COLO668 (cell line): ENCODE data around the gene FHIT.

ENCODE experiments used
- DNase-seq: peaks from one replicate; lab custom pipeline; 2025; ENCODE audit not compliant: unreplicated experiment; lab: John Stamatoyannopoulos, UW

Gene FHIT

DNA sequence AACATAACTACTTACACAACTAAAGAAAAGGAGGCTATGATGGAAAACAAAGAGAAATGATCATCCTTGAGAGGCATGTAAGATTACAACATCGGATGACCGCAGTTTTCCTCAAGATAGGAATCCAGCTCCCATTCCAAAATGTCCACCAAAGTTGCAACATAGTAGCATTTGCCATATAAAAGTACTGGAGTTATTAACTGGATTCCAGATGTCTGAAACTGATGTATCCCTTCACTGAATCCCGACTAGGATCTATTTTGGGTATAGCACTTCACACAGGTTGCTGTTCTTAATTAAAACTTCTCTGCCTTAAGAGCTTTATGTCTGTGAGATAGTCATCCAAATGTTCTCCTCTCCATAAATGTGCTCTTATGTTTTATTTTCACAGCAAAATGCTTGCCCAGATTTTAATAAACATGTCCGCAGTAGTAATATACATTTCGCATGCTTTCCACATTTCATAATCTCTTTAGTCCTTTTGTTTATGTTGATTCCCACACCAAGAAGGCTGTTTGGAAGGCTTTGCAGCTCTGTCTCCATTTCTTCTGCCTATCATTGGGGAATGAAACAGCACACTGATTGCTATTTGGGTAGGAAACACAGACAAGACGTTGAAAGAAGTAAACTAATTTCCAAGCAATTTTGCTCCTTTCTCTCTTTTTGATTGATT, 1484.9 kb downstream of the FHIT start:
- DNase-seq: no peak

GRCh38 chr3:59764171-59764570, 1487.1 kb downstream of the FHIT start:
- no peak for DNase-seq

- no peak for DNase-seq
Measured at GRCh38 chr3:59762941-59763340, 1488.3 kb downstream of the FHIT start.

GRCh38 chr3:59759298-59760031, 1491.8 kb downstream of the FHIT start:
- no peak for DNase-seq

- DNase-seq: no peak
Measured at GRCh38 chr3:59758672-59759071, 1492.6 kb downstream of the FHIT start.

DNA sequence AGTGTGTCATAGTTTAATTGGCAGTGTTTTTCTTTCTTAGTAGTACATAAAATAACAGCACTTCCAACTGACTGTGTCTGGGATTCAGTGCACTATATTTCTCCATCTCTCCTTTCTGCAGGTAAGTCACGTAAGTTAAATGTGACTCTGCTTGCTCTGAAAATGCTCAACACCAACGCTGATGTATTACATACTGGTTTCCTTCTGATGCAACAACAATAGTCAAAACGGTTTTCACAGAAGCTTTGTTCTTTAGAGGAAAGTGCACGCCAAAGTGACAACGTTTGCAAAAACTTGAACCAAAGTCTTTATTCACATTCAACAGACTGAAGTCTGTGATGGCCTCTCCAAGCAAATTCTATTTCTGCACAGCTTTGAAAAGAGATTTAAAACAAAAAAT, 1494.3 kb downstream of the FHIT start:
- no peak for DNase-seq

GRCh38 chr3:59754456-59755129, 1496.7 kb downstream of the FHIT start:
- no peak for DNase-seq

GRCh38 chr3:59753808-59754450, 1497.3 kb downstream of the FHIT start:
- no peak for DNase-seq

- no peak for DNase-seq
Measured at GRCh38 chr3:59752925-59753324, 1498.3 kb downstream of the FHIT start.

- DNase-seq: no peak
Measured at GRCh38 chr3:59751606-59752005, 1499.6 kb downstream of the FHIT start.

- DNase-seq: no peak
Measured at GRCh38 chr3:59750391-59750790, 1500.9 kb downstream of the FHIT start.

DNA sequence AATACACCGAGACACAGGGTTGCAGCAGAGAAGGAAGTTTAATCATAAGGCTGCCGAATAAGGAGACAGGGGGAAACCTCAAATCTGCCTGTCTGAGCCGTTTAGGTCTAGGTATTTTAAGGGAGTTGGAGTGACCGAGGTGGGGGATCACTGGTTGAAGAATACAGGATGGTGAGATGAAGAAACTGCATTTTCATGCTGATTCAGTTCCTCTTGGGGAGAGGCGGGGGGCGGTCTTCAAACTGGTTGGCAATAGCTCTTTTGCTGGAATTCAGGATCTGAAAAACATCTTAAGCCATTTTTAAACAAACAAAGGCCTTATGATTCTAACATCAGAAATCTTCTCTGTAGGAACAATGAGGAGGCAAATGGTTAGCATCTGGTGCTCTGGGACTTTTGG, 1502.0 kb downstream of the FHIT start:
- no peak for DNase-seq

DNA sequence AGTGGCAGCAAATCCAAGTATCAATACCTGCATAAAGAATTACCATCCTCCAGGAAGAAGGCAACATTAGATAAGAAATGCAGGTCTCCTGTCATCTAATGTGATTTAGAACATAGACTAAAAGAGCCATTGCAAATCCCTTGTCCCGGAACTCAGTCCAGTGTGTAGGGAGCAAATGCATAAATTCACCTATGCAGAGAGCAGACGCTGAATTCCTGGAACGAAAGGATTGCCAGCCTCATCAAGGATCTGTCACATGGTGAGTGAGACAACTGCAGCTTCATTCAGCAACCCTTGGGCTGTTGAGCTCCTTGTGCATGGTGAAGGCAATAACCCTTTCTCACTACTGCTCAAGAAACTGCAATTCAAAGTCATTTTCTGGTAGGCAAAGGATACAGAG, 1504.7 kb downstream of the FHIT start:
- no peak for DNase-seq

GRCh38 chr3:59737241-59737640, 1514.0 kb downstream of the FHIT start:
- DNase-seq: no peak

DNA sequence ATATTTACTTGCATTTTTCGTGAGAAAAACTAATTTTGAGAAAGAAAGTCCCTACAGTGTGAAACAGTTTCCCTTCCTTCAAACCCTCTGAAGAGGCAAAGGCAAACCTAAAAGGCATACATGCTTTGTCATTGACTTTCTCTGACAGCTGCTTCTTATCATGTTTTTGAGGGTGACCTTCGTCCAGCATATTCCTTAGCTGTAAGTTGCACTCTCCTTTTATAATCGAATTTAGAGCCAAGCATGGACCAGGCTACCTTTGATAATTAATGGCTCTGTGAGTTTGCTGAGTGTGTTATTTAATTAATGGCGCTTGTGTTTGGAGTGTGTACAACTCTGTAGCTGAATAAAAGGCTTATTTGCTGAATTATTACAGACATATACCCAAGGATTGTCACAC, 1517.2 kb downstream of the FHIT start:
- DNase-seq: no peak

- no peak for DNase-seq
Measured at GRCh38 chr3:59733041-59733809, 1518.0 kb downstream of the FHIT start.

DNA sequence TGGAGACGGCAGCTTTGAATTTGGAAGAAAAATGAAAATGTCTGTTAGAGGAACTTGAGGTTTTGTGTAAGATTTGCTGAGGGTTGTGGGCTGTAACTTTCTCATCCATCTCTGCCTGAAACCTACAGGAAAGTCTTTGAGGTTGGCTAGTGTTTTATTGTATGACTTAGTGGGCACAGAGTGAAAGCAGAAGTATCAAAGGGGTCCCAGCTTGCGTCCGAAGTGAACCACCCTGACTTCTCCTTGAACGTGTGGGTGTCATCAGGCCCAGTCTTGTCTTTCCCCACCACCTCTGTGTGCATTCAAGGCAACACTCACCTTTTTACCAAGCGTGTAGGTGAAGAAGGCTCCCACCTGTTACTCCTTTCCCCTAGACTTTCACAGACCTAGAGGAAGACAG, 1519.3 kb downstream of the FHIT start:
- DNase-seq: no peak

DNA sequence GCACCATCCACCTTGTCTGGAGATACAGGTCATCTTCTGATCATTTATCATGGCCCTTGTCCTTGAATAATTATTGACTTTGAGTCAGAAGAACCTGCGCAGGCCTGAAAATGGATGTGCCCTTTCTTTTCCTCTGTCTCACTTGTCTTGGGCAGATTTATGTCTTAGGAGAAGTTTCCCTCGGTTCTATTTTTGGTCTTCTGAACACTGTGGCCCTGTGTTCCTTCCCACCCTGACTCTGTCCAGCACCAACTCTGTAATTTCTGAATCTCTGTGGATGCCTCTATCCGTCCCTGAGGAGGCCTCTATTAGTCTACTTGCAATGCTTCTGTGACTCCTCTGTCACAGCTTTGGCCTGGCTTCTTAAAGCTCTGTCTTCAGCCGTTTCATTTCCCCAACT, 1520.7 kb downstream of the FHIT start:
- DNase-seq: no peak

GRCh38 chr3:59728587-59728908, 1522.7 kb downstream of the FHIT start:
- no peak for DNase-seq

DNA sequence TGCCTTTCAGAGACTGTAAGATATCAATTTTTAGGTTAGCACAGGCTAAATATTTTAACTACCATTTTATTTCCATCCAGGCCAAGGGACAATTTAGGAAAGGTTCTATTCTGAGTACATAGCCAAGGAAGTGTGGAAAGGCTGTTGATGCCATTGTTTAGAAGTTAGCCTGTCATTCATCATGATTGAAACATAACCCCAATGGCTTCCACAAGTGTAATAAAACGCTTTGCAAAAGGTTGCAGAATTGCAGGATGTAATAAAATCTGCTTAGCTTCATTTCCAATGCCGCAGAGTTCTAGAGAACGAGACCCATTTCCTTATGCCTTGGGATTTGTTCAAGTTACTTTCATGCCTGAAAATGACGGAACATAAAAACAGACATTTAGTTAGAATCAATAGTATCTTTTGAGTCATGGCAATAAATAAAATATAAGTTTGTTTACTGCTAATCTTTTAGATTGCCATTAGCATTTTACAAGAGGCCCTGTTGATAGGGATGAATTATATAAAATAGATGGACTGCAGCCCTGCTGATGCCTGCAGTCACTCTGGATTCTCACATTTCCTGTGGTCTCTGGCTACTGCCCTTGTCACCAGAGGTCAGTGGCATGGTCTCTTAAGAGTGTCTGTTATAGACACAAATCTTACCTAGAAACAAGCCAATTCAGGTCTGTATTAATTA, 1523.2 kb downstream of the FHIT start:
- DNase-seq: no peak

GRCh38 chr3:59726279-59726678, 1525.0 kb downstream of the FHIT start:
- DNase-seq: no peak
